MCF 10A (cell line): ENCODE measurements around the gene FASN. TPM values are rescaled to one million over a fixed set of nuclear protein-coding genes. Genes with fewer than 3 reads are reported as not detected.

ENCODE experiments used
- Bru-seq: library from RNA; stranded (reverse); fragments of 400-500 nt; gene quantifications from one replicate; lab custom pipeline; 2021; lab: Mats Ljungman, UMichigan
- BruChase-seq, 2 experiments: library from RNA; stranded (reverse); fragments of 400-500 nt; gene quantifications; one replicate each; lab custom pipeline; 2021; lab: Mats Ljungman, UMichigan
- BruUV-seq: library from RNA; stranded (reverse); fragments of 400-500 nt; replicated peaks from 2 replicates; lab custom pipeline; 2021; lab: Mats Ljungman, UMichigan
- CTCF ChIA-PET: fragments of 300-600 bp; sonication (Branson Sonifier 250); formaldehyde crosslinking; extraction: SDS; loops from one replicate; lab custom pipeline; 2021; ENCODE audit warnings: antibody characterized with exemption, inconsistent platforms; lab: Yijun Ruan, JAX
- POLR2A ChIA-PET: fragments of 300-600, 350-650 bp; sonication (Branson Sonifier 250); formaldehyde crosslinking; extraction: SDS; loops from one replicate; lab custom pipeline; 2020; ENCODE audit warnings: antibody characterized with exemption, inconsistent platforms; lab: Yijun Ruan, JAX
- DNase-seq: peaks from one replicate; pipeline ENCODE4 v3.0.0-alpha.2; 2018; ENCODE audit not compliant: unreplicated experiment
- H3K27ac Mint-ChIP-seq: one replicate; pipeline ENCODE4 v1.8.0; 2022; ENCODE audit warnings: mild to moderate bottlenecking, low read depth, mixed read lengths; ENCODE audit not compliant: unreplicated experiment
- H3K27me3 Mint-ChIP-seq: one replicate; pipeline ENCODE4 v1.8.0; 2022; ENCODE audit warnings: mixed read lengths; ENCODE audit not compliant: insufficient read depth, unreplicated experiment
- H3K36me3 Mint-ChIP-seq: one replicate; pipeline ENCODE4 v1.8.0; 2022; ENCODE audit warnings: mild to moderate bottlenecking, moderate library complexity, mixed read lengths; ENCODE audit not compliant: insufficient read depth, unreplicated experiment
- H3K4me1 Mint-ChIP-seq: one replicate; pipeline ENCODE4 v1.8.0; 2022; ENCODE audit warnings: mixed read lengths; ENCODE audit not compliant: insufficient read depth, unreplicated experiment
- H3K4me3 Mint-ChIP-seq: one replicate; pipeline ENCODE4 v1.8.0; 2022; ENCODE audit warnings: mild to moderate bottlenecking, moderate library complexity, mixed read lengths; ENCODE audit not compliant: unreplicated experiment
- H3K9me3 Mint-ChIP-seq: one replicate; pipeline ENCODE4 v1.8.0; 2022; ENCODE audit warnings: mixed read lengths; ENCODE audit not compliant: unreplicated experiment
- intact Hi-C: fragments of 100-400 bp; cut with micrococcal nuclease; formaldehyde crosslinking; loops from 2 replicates; pipeline ENCODE4 v1.14.1; 2022
- long read RNA-seq: library from polyadenylated mRNA; stranded (forward); transcript quantifications from one replicate; pipeline ENCODE4 v2.0.0, GENCODE V29; 2022
- total RNA-seq: library from RNA; stranded (reverse); gene quantifications from 2 replicates; pipeline ENCODE4 v1.2.3, GENCODE V29; 2022
- TF ChIP-seq, protein P1 (sequence below): fragments of 200-600 bp; IDR thresholded peaks from one replicate; pipeline ENCODE4 v1.8.0; 2022; ENCODE audit warnings: antibody characterized with exemption, mild to moderate bottlenecking; ENCODE audit not compliant: unreplicated experiment

The FASN gene
- total RNA-seq (114 and 120 TPM in 2 replicates), Bru-seq, nascent RNA (percentile 57 among the genes with signal in this experiment), BruChase-seq, experiment 1, labeled RNA remaining after a 6-hour chase (percentile 91 among the genes with signal in this experiment), BruChase-seq, experiment 2, labeled RNA remaining after a 2-hour chase (percentile 72 among the genes with signal in this experiment)
- long read RNA-seq, full-length matches to known transcripts = 20 of 92 reads
- long read RNA-seq, partial matches to known transcripts = 60 of 92 reads
- long read RNA-seq, other reads (novel, unspliced or antisense) = 12 of 92 reads

GRCh38 chr17:82098169-82098938, at the start of gene FASN:
Gene FASN (minus strand): TSS chr17:82098236. CDS start chr17:82096445, 1,791 bp downstream.
- ChIA-PET POLR2A (interaction anchor here (0.6 to 2.9 kb wide), 34 partner anchors 8 to 270 kb away, joined by 3 to 39 read pairs (median 4); partner anchors contain the start of genes CENPX, DUS1L, LRRC45 and MAFG), CTCF (no interaction called here)
- Mint-ChIP-seq H3K27ac (peak within 1 kb of the TSS; percentile 66), H3K4me1 (no peaks in the 10 kb centered on the region), H3K4me3 (peak within 1 kb of the TSS; percentile 75), H3K36me3 (peaks cover 42% of the 10 kb centered on the region), H3K9me3 (no peaks in the 10 kb centered on the region), H3K27me3 (no peaks in the 10 kb centered on the region)
- no TSS peak for BruUV-seq
- TF ChIP-seq, protein P1, sequence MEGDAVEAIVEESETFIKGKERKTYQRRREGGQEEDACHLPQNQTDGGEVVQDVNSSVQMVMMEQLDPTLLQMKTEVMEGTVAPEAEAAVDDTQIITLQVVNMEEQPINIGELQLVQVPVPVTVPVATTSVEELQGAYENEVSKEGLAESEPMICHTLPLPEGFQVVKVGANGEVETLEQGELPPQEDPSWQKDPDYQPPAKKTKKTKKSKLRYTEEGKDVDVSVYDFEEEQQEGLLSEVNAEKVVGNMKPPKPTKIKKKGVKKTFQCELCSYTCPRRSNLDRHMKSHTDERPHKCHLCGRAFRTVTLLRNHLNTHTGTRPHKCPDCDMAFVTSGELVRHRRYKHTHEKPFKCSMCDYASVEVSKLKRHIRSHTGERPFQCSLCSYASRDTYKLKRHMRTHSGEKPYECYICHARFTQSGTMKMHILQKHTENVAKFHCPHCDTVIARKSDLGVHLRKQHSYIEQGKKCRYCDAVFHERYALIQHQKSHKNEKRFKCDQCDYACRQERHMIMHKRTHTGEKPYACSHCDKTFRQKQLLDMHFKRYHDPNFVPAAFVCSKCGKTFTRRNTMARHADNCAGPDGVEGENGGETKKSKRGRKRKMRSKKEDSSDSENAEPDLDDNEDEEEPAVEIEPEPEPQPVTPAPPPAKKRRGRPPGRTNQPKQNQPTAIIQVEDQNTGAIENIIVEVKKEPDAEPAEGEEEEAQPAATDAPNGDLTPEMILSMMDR = peak; percentile 32
- intact Hi-C loops = loop anchor here (10.0 kb wide), 1 partner anchor 64 kb away; the partner anchor contains the start of genes DCXR and RAC3
- DNase-seq = peak; percentile 94

DNA sequence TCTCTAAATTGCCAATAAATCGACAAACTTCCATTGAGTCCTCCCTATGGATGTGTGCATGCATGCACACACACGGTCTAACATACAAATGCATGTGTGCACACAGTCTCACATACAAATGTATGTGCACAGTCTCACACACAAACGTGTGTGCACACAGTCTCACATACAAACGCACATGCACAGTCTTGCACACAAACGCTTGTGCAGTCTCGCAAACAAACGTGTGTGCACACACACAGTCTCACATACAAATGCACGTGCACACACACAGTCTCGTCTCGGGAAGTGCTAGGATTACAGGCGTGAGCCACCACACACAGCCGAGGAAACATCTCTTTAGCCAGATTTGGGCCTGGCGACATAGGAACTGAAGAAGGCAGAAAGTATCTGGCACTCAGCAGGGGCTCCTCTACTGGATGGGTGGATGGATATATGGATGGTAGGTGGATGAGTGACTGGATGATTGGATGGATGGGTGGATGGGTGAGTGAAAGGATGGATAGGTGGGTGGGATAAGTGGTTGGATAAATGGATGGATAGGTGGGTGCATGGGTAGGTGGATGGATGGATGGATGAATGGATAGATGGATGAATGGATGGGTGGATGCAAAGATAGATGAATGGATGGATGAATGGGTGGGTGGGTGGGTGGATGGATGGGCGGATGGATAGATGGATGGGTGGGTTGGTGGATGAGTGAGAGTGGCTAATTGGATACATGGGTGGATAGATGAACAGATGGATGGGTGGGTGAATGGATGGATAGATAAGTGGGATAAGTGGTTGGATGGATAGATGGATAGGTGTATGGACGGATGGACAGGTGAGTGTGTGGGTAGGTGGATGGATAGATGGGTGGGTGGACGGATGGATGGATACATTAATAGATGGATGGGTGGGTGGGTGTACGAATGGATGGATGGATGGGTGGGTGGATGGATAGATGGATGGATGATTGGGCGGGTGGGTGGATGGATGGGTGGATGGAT, 48.9 kb upstream of the FASN start:
- H3K27ac Mint-ChIP-seq = no peak overlapping the region
- H3K4me1 Mint-ChIP-seq = no peaks in the 10 kb centered on the region
- ChIA-PET POLR2A (interaction anchor here (1.8 kb wide), 1 partner anchor 48 kb away, joined by 5 read pairs; no protein-coding TSS in a partner anchor), CTCF (no interaction called here)
- peaks cover 16% of the 10 kb centered on the region for H3K9me3 Mint-ChIP-seq
- intact Hi-C loops = no loop called here
- no peak for DNase-seq
- H3K36me3 Mint-ChIP-seq = peaks cover 23% of the 10 kb centered on the region
- TF ChIP-seq, protein P1 = no peak
- no TSS peak for BruUV-seq
- H3K4me3 Mint-ChIP-seq = no peak overlapping the region
- H3K27me3 Mint-ChIP-seq = no peaks in the 10 kb centered on the region

DNA sequence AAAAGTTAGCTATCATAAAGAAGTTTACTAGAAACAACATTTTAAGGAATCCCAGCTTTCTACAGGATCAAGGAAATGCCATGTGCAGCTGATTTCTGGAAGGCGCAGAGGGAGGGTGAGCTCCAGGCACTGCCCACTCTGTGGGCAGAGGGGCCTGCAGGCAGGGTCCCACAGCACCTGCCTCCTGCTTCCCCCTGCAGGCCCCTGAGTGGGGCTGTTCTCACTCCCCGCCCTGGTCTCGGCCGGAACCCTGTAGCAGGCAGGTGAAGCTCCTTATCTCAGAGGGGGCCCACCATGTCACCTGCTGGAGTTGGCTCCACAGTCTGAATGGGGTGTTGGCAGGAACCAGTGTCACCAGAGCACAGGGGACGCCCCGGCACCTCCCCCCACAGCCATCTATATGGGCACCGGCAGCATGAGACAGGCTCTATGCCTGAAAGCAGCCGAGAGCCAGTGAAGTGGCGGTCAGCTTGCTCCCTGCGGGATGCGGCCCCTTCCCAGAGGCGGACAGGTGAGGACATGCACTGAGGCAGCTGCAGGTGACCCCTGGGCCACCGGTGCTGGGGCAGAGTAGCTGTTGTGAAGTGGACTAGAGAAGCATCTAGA, 47.6 kb upstream of the FASN start:
- Mint-ChIP-seq H3K9me3 (peaks cover 16% of the 10 kb centered on the region), H3K27ac (no peak overlapping the region), H3K4me1 (no peaks in the 10 kb centered on the region), H3K36me3 (peaks cover 32% of the 10 kb centered on the region), H3K27me3 (no peaks in the 10 kb centered on the region), H3K4me3 (no peak overlapping the region)
- ChIA-PET POLR2A (interaction anchor here (0.7 to 1.8 kb wide), 3 partner anchors 40 to 229 kb away, joined by 3 to 5 read pairs (median 3); no protein-coding TSS in a partner anchor), CTCF (no interaction called here)
- intact Hi-C loops = no loop called here
- TF ChIP-seq, protein P1 = no peak
- no peak for DNase-seq
- no TSS peak for BruUV-seq
